Measurements from ENCODE around the gene PPIL1. TPM values are rescaled to one million over a fixed set of nuclear protein-coding genes. Genes with fewer than 3 reads are reported as not detected.
A peak's percentile ranks its signal among the peaks of the same experiment; 100 is the strongest.

Gene PPIL1
- total and polyA plus RNA-seq, 9 donors, result 10.7 to 38.4 (median 21.2) TPM

DNA sequence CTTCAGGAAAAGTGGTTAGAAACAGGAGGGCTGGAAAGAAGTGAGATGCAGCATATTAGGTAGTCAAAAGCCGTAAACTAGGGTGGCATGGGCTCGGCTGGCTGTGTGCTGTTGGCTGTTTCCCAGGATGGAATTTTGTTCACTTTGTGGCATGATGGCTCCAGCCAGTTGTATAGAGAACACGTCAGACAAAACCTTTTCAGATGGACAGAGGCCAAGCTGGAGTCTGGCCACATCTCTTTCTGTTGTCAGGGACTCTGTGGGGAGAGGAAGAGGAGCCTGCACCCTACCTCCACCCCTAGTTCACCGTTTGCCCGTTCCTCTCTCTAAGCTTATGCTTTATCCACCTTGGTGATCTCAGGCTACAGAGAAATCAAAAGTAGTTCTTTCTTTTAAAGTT, 33.2 kb upstream of the PPIL1 start:
- Histone ChIP-seq H3K4me1 (ENCODE audit: insufficient read depth) (peaks cover 25% of the 10 kb centered on the region), H3K27ac (peak overlapping the region in 1 of 2 donors; percentile 49), H3K36me3 (no peaks in the 10 kb centered on the region), H3K27me3 (no peaks in the 10 kb centered on the region), H3K4me3 (no peak overlapping the region), H3K9me3 (no peaks in the 10 kb centered on the region)
- peak; percentile 56 to 86 (median 80) for DNase-seq
- 11 to 24% (median 16%) methylated on average over 5 of the region's 5 CpGs for WGBS, 3 donors
- TF ChIP-seq, protein P1, sequence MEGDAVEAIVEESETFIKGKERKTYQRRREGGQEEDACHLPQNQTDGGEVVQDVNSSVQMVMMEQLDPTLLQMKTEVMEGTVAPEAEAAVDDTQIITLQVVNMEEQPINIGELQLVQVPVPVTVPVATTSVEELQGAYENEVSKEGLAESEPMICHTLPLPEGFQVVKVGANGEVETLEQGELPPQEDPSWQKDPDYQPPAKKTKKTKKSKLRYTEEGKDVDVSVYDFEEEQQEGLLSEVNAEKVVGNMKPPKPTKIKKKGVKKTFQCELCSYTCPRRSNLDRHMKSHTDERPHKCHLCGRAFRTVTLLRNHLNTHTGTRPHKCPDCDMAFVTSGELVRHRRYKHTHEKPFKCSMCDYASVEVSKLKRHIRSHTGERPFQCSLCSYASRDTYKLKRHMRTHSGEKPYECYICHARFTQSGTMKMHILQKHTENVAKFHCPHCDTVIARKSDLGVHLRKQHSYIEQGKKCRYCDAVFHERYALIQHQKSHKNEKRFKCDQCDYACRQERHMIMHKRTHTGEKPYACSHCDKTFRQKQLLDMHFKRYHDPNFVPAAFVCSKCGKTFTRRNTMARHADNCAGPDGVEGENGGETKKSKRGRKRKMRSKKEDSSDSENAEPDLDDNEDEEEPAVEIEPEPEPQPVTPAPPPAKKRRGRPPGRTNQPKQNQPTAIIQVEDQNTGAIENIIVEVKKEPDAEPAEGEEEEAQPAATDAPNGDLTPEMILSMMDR (IDR thresholded peaks at IDR 0.05), result no peak
- TF ChIP-seq EP300 (IDR thresholded peaks at IDR 0.05) (no peak), POLR2A (IDR thresholded peaks at IDR 0.05) (no peak)
- intact Hi-C loops (cut with DNase I), result no loop called here

DNA sequence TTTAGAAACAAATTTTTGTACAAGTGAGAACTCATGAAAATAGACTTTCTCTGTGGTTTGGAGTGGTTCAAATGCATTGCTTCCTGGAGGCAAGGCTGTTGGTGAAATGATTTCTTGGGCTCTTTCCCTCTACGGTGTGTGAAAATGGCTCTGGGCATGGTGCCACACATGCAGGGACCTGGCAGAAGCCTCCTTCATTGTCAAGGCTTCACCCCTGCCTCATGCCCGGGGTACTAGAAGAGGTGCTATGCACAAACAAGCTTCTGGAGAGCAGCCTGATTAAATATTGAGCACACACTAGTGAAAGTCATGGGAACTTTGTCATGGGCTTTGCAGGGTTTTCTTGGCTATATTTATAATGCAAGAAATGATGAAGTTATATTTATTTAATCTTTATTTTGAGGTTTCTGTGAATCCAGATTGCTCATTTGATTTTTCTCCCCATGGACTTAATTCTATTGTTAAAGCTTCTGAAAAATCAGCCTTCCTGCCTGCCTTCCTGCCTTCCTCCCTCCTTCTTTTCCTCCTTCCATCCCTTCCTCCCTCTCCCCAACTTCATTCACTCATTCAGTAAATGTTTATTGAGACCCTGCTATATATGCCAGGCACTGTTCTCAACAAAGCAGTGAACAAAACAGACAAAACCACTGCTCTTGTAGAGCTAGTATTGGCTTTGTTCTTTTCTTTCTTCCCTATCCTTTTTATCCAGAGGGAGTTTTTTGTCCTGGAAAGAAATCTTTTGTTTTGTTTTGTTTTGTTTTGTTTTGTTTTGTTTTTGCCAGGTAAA, 32.1 kb upstream of the PPIL1 start:
- TF ChIP-seq EP300 (IDR thresholded peaks at IDR 0.05) (no peak), POLR2A (IDR thresholded peaks at IDR 0.05) (no peak)
- TF ChIP-seq, protein P1 (IDR thresholded peaks at IDR 0.05), result no peak
- peak in 1 of 5 donors; percentile 52 for DNase-seq

DNA sequence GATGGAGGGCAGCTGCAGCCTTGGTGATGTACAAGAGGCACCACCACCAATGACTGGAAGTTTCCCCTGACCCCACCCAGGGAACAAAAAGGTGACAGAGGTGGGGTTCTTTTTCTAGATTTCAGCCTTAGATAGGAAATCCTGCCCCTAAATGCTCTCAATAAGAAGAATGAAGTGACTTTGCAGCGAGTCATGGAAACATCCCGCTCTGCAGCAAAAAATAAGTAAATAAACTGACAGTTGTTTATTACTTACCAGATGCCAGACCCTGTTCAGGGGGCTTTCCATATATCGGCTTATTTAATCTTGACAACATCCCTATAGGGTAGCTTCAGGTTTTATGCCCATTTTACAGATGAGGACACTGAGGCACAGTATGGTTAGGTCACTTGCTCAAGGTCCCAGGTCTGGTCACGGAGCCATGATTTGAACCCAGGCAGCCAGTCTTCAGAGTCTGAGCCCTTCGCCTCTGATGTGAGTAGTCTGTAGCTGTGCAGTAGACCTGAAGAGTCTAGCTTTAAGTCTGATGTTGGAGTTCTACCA, 30.3 kb upstream of the PPIL1 start:
- no peak overlapping the region for H3K4me3 ChIP-seq
- intact Hi-C loops (cut with DNase I), result no loop called here
- H3K9me3 ChIP-seq, result no peaks in the 10 kb centered on the region
- H3K27ac ChIP-seq, result peak overlapping the region in 1 of 2 donors; percentile 60
- H3K27me3 ChIP-seq, result no peaks in the 10 kb centered on the region
- 89 to 97% (median 91%) methylated on average over 5 of the region's 5 CpGs for WGBS, 3 donors
- DNase-seq, result no peak
- TF ChIP-seq, protein P1 (IDR thresholded peaks at IDR 0.05), result no peak
- peaks cover 24% of the 10 kb centered on the region for H3K4me1 ChIP-seq (ENCODE audit: insufficient read depth)
- no peaks in the 10 kb centered on the region for H3K36me3 ChIP-seq

More for the DNA sequence above, 32.1 kb upstream of the PPIL1 start:
- H3K27ac ChIP-seq, result peak overlapping the region in 1 of 2 donors; percentile 49
- no peaks in the 10 kb centered on the region for H3K27me3 ChIP-seq
- no peak overlapping the region for H3K4me3 ChIP-seq
- no peaks in the 10 kb centered on the region for H3K36me3 ChIP-seq
- H3K9me3 ChIP-seq, result no peaks in the 10 kb centered on the region
- peaks cover 25% of the 10 kb centered on the region for H3K4me1 ChIP-seq (ENCODE audit: insufficient read depth)
- 6 to 17% (median 11%) methylated on average over 2 of the region's 2 CpGs for WGBS, 3 donors
- intact Hi-C loops (cut with DNase I), result no loop called here

DNA sequence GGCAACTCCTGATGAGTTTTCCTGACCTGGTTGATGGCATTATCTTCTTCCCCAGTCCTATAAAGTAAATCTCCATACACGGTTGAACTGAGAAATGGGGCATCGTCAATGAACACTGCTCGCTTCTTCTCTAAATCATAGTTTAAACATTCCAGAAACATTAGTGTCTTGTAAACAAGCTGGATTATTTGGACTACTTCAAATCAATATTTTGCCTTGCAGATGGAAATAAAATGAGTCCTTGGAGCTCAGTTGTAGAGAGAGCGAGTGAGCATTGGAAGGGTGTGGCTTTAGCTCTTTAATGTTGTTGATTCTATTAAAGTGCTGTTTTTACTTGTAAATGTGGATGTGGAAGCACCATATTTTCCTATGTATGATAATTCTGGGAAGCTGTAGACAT, 29.5 kb upstream of the PPIL1 start:
- intact Hi-C loops (cut with DNase I), result no loop called here
- WGBS, 3 donors, result 10 to 38% (median 24%) methylated on average over 4 of the region's 4 CpGs
- Histone ChIP-seq H3K4me1 (ENCODE audit: insufficient read depth) (peaks cover 24% of the 10 kb centered on the region), H3K4me3 (no peak overlapping the region), H3K27me3 (no peaks in the 10 kb centered on the region), H3K9me3 (no peaks in the 10 kb centered on the region), H3K27ac (peak overlapping the region in 1 of 2 donors; percentile 60), H3K36me3 (no peaks in the 10 kb centered on the region)
- no peak for TF ChIP-seq POLR2A (IDR thresholded peaks at IDR 0.05)
- TF ChIP-seq EP300 (IDR thresholded peaks at IDR 0.05), result no peak
- TF ChIP-seq, protein P1 (IDR thresholded peaks at IDR 0.05), result no peak
- no peak for DNase-seq
